NCI-H510A (cell line): ENCODE measurements around the gene CAPZB.

Experiments
- DNase-seq: peaks from one replicate; lab custom pipeline; 2025; lab: John Stamatoyannopoulos, UW

Gene CAPZB

GRCh38 chr1:19385221-19385620 lies 100.1 kb downstream of the CAPZB start:
- DNase-seq = no peak

- no peak for DNase-seq
These were observed 100.6 kb downstream of the CAPZB start for GRCh38 chr1:19384772-19385187.

GRCh38 chr1:19384113-19384512 lies 101.2 kb downstream of the CAPZB start:
- peak; percentile 73 for DNase-seq

GRCh38 chr1:19382222-19382621 lies 103.1 kb downstream of the CAPZB start:
- DNase-seq = no peak

- DNase-seq = no peak
These were observed 104.1 kb downstream of the CAPZB start for GRCh38 chr1:19381261-19381660.

GRCh38 chr1:19377812-19378718 lies 107.3 kb downstream of the CAPZB start:
- DNase-seq = no peak

GRCh38 chr1:19376428-19377372 lies 108.6 kb downstream of the CAPZB start:
- DNase-seq = peak; percentile 95

- DNase-seq = no peak
These were observed 109.5 kb downstream of the CAPZB start for GRCh38 chr1:19375631-19376400.

- no peak for DNase-seq
These were observed 110.4 kb downstream of the CAPZB start for GRCh38 chr1:19374926-19375325.

- peak; percentile 55 for DNase-seq
These were observed 111.1 kb downstream of the CAPZB start for GRCh38 chr1:19374083-19374801.

GRCh38 chr1:19373211-19374082 lies 111.9 kb downstream of the CAPZB start:
- no peak for DNase-seq

GRCh38 chr1:19372602-19373001 lies 112.7 kb downstream of the CAPZB start:
- no peak for DNase-seq

- DNase-seq = no peak
These were observed 113.2 kb downstream of the CAPZB start for GRCh38 chr1:19372136-19372514.

- no peak for DNase-seq
These were observed 113.9 kb downstream of the CAPZB start for GRCh38 chr1:19371226-19372135.

GRCh38 chr1:19370453-19371170 lies 114.7 kb downstream of the CAPZB start:
- DNase-seq = no peak

- no peak for DNase-seq
These were observed 115.8 kb downstream of the CAPZB start for GRCh38 chr1:19369396-19370090.

GRCh38 chr1:19368964-19369363 lies 116.4 kb downstream of the CAPZB start:
- DNase-seq = no peak

GRCh38 chr1:19368050-19368449 lies 117.3 kb downstream of the CAPZB start:
- DNase-seq = no peak
